Endothelial cell (in vitro differentiated cells): ENCODE results near the gene JCHAIN. TPM values are rescaled to one million over a fixed set of nuclear protein-coding genes. Genes with fewer than 3 reads are reported as not detected.
A peak's percentile ranks its signal among the peaks of the same experiment; 100 is the strongest.
"Not testable (repeated sequence)": the region's sequence is repeated elsewhere in the genome, so short reads cannot be mapped to it uniquely, and the experiment has no call there.

Experiments
- DNase-seq: peaks from one replicate; pipeline ENCODE4 v3.0.0; 2021; ENCODE audit warnings: low spot score
- H3K27ac Mint-ChIP-seq: one replicate; pipeline ENCODE4 v1.8.0; 2021; ENCODE audit warnings: mixed read lengths, inconsistent platforms; ENCODE audit not compliant: unreplicated experiment
- H3K27me3 Mint-ChIP-seq: one replicate; pipeline ENCODE4 v1.8.0; 2021; ENCODE audit warnings: mild to moderate bottlenecking, moderate library complexity, mixed read lengths, inconsistent platforms; ENCODE audit not compliant: unreplicated experiment
- H3K36me3 Mint-ChIP-seq: one replicate; pipeline ENCODE4 v1.8.0; 2021; ENCODE audit warnings: mild to moderate bottlenecking, low read depth, mixed read lengths, inconsistent platforms; ENCODE audit not compliant: unreplicated experiment
- H3K4me1 Mint-ChIP-seq: one replicate; pipeline ENCODE4 v1.8.0; 2021; ENCODE audit warnings: mild to moderate bottlenecking, mixed read lengths, inconsistent platforms; ENCODE audit not compliant: unreplicated experiment
- H3K4me3 Mint-ChIP-seq: one replicate; pipeline ENCODE4 v1.8.0; 2021; ENCODE audit warnings: mild to moderate bottlenecking, mixed read lengths, inconsistent platforms; ENCODE audit not compliant: unreplicated experiment
- H3K9me3 Mint-ChIP-seq: one replicate; pipeline ENCODE4 v1.8.0; 2021; ENCODE audit warnings: mixed read lengths, inconsistent platforms; ENCODE audit not compliant: unreplicated experiment
- total RNA-seq: library from RNA; stranded (reverse); fragmentation: NEBNext Ultra II Directional; extraction: Animal tissue kit (Norgen Biotek cat#: 25700); gene quantifications from one replicate; pipeline ENCODE4 v1.2.1, GENCODE V29; 2021; ENCODE audit not compliant: unreplicated experiment
- TF ChIP-seq, protein P1 (sequence below): fragments of 200-600 bp; sonication (generic); IDR thresholded peaks from one replicate; pipeline ENCODE4 v1.5.0; 2021; ENCODE audit warnings: antibody characterized with exemption; ENCODE audit not compliant: unreplicated experiment

The JCHAIN gene
- total RNA-seq, 1 donor from 2014 or later: not detected

DNA sequence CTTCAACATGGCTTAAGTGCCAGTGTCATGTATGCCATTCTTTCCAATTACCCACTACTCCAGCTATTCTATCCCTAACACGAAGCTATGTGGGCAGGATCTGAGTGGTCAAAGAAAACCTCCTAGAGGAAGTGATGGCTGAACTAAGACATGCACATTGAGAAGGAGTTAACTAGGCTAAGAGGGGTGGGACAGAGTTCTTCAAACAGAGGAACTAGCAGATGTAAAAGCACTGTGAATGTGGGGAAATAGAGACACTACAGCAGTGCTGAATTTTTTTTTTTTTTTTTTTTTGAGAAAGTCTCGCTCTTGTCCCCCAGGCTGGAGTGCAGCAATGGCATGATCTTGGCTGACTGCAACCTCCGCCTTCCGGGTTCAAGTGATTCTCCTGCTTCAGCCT is 6.2 kb downstream of the JCHAIN start:
- H3K36me3 Mint-ChIP-seq: no peaks in the 10 kb centered on the region

DNA sequence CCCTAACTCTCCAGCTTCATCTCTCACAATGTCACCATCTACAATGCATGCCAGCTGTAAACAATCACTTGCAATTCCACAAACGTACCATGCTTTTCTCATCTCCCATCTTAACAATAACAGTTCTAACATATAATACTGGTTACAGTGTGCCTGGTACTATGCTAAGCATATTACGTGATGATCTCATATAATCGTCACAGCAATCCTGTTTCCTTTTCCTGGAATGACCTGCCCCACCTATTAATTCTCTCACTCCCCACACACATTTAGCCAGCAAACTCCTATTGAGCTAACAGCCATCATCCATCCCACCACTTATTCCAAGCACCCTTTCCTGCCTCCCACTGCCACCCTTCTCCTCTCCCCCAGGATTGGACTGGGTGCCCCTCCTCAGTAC is 7.9 kb downstream of the JCHAIN start:
- Mint-ChIP-seq H3K27ac (no peak overlapping the region), H3K36me3 (no peaks in the 10 kb centered on the region), H3K9me3 (no peaks in the 10 kb centered on the region), H3K4me3 (no peak overlapping the region), H3K4me1 (peaks cover 7% of the 10 kb centered on the region), H3K27me3 (no peaks in the 10 kb centered on the region)
- no peak for DNase-seq
- TF ChIP-seq, protein P1, sequence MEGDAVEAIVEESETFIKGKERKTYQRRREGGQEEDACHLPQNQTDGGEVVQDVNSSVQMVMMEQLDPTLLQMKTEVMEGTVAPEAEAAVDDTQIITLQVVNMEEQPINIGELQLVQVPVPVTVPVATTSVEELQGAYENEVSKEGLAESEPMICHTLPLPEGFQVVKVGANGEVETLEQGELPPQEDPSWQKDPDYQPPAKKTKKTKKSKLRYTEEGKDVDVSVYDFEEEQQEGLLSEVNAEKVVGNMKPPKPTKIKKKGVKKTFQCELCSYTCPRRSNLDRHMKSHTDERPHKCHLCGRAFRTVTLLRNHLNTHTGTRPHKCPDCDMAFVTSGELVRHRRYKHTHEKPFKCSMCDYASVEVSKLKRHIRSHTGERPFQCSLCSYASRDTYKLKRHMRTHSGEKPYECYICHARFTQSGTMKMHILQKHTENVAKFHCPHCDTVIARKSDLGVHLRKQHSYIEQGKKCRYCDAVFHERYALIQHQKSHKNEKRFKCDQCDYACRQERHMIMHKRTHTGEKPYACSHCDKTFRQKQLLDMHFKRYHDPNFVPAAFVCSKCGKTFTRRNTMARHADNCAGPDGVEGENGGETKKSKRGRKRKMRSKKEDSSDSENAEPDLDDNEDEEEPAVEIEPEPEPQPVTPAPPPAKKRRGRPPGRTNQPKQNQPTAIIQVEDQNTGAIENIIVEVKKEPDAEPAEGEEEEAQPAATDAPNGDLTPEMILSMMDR: no peak

More for the DNA sequence above, 6.2 kb downstream of the JCHAIN start:
- peaks cover 5% of the 10 kb centered on the region for H3K4me1 Mint-ChIP-seq
- no peaks in the 10 kb centered on the region for H3K27me3 Mint-ChIP-seq
- no peak for DNase-seq
- H3K27ac Mint-ChIP-seq: no peak overlapping the region
- H3K9me3 Mint-ChIP-seq: no peaks in the 10 kb centered on the region
- H3K4me3 Mint-ChIP-seq: no peak overlapping the region
- TF ChIP-seq, protein P1: no peak

DNA sequence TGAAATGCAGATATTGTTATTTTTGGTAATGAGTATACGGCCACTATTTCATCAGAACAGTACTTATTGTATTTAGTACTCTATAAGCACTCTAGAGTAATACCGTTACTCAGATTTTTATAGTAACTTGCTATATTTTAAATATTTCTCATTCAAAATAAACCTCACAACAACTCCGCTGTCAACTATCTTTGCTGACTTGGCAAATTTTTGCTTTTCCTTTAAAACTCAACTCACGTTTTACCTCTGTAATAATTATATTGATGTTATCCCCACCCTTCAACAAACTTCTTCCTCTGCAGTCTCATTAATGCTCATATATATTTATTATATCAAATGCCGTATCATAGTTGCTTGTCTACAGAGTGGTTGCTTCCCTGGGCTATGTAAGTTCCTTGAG is 9.0 kb downstream of the JCHAIN start:
- H3K9me3 Mint-ChIP-seq: no peaks in the 10 kb centered on the region
- DNase-seq: no peak
- H3K4me1 Mint-ChIP-seq: peaks cover 7% of the 10 kb centered on the region
- H3K36me3 Mint-ChIP-seq: no peaks in the 10 kb centered on the region
- H3K27me3 Mint-ChIP-seq: no peaks in the 10 kb centered on the region
- TF ChIP-seq, protein P1: no peak
- no peak overlapping the region for H3K27ac Mint-ChIP-seq
- H3K4me3 Mint-ChIP-seq: no peak overlapping the region

DNA sequence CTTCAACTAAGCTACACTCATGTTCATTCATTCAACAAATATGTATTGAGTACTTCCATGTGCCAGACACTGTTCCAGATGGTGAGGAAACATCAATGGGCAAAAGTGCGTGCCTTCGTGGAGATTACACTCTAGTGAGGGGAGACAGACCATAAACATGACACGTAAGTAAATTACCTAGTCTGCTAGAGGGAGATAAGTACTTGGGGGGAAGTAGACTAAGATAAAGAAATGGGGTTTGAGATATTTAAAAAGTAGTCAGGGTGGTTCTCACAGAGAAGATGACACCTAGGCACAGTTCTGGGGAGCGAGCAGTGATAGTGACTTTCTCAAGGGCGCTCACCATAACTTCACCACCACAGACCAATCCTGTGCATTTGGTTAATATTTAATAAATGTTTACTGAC is 11.7 kb downstream of the JCHAIN start:
- H3K36me3 Mint-ChIP-seq: no peaks in the 10 kb centered on the region
- no peak overlapping the region for H3K4me3 Mint-ChIP-seq
- H3K9me3 Mint-ChIP-seq: no peaks in the 10 kb centered on the region
- H3K27me3 Mint-ChIP-seq: no peaks in the 10 kb centered on the region
- DNase-seq: no peak
- no peak overlapping the region for H3K27ac Mint-ChIP-seq
- peaks cover 7% of the 10 kb centered on the region for H3K4me1 Mint-ChIP-seq
- TF ChIP-seq, protein P1: no peak

DNA sequence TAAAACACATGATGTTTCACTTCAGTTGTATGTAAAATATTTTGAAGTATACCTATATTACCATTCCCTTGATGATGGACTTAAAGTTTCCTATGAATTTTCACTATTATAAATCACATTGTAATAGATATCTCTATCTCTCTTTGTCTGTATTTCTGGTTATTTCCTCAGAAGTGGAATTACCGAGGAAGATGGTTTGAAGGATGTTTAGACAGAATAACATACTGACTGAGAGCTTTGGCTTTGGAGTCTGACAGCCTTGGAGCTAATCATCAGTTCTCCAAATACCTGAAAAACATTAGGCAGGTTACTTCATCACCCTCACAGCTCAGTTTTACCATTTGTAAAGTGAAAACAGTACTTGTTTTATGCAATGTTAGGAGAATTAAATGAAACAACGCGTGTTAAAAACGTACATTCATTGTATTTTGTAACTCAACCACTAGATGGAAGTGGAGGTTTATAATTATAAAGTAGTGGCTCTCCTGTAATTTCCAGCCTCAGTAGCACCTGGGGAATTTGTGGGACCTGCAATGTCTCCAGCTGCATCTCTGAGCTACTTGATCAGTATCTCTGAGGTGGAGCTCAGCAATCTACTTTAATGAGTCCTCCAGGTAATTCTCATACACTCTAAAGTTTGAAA is 14.3 kb downstream of the JCHAIN start:
- Mint-ChIP-seq H3K9me3 (no peaks in the 10 kb centered on the region), H3K36me3 (no peaks in the 10 kb centered on the region), H3K4me1 (peaks cover 2% of the 10 kb centered on the region), H3K4me3 (no peak overlapping the region), H3K27me3 (no peaks in the 10 kb centered on the region), H3K27ac (no peak overlapping the region)
- TF ChIP-seq, protein P1: peak; percentile 58
- no peak for DNase-seq

DNA sequence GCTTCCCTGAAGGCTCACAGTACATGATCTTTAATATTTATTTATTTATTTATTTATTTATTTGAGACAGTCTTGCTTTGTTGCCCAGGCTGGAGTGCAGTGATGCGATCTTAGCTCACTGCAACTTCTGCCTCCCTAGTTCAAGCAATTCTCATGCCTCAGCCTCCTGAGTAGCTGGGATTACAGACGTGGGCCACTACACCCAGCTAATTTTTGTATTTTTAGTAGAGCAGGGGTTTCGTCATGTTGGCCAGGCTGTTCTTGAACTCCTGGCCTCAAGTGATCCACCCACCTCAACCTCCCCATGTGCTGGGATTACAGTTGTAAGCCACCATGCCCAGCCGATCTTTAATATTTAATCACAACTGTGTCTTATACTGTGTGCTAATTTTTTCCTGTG is 15.6 kb downstream of the JCHAIN start:
- H3K4me3 Mint-ChIP-seq, H3K9me3 Mint-ChIP-seq, H3K36me3 Mint-ChIP-seq, DNase-seq, H3K4me1 Mint-ChIP-seq, H3K27ac Mint-ChIP-seq, H3K27me3 Mint-ChIP-seq: not testable (repeated sequence)
